MM.1S (cell line): Measurements from ENCODE around the gene SSH3.

Experiments
- CTCF ChIP-seq: fragments of 300-600 bp; sonication (generic); IDR thresholded peaks from 2 replicates; pipeline ENCODE4 v1.5.1; 2016; ENCODE audit warnings: antibody characterized with exemption, low read length, mixed read lengths
- EZH2 ChIP-seq: fragments of 300-600 bp; sonication (generic); optimal IDR thresholded peaks from 2 replicates; pipeline ENCODE3; 2017; ENCODE audit warnings: low read depth, mild to moderate bottlenecking, antibody characterized with exemption, low read length, mixed read lengths

GRCh38 chr11:67345920-67346819 is 42.8 kb downstream of the SSH3 start:
- TF ChIP-seq CTCF (peak; percentile 94), EZH2 (no peak)
